ENCODE data around the gene NFIB.

NFIB gene

GRCh38 chr9:14079440-14079839, 234.5 kb downstream of the NFIB start:
- TF ChIP-seq ZFX (IDR thresholded peaks at IDR 0.05; ENCODE audit: borderline replicate concordance): no peak
- TF ChIP-seq CTCF (IDR thresholded peaks at IDR 0.05): no peak
- H3K27ac ChIP-seq: no peak overlapping the region

DNA sequence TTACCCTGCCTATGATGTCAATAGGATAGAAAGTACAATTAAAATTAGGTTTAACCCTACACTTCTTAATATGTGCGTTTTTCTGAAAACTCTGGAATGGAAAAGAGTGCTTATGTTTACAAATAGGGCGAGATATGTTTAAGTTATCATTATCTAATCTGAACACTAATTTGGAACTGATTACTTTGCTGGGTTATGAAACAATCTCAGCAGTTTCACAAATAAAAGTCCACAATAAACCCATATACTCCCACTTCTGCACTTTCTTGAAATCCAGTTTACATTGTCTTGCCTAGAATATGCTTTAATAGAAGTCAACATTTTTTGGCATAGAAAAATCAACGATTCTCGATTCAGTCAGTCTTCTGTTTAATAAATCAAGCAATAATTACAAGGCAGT, 236.3 kb downstream of the NFIB start:
- no peak overlapping the region for H3K27ac ChIP-seq
- TF ChIP-seq ZFX (IDR thresholded peaks at IDR 0.05; ENCODE audit: borderline replicate concordance) (no peak), CTCF (IDR thresholded peaks at IDR 0.05) (no peak)

GRCh38 chr9:14075218-14075617, 238.7 kb downstream of the NFIB start:
- TF ChIP-seq ZFX (IDR thresholded peaks at IDR 0.05; ENCODE audit: borderline replicate concordance) (no peak), CTCF (IDR thresholded peaks at IDR 0.05) (no peak)
- no peak overlapping the region for H3K27ac ChIP-seq

DNA sequence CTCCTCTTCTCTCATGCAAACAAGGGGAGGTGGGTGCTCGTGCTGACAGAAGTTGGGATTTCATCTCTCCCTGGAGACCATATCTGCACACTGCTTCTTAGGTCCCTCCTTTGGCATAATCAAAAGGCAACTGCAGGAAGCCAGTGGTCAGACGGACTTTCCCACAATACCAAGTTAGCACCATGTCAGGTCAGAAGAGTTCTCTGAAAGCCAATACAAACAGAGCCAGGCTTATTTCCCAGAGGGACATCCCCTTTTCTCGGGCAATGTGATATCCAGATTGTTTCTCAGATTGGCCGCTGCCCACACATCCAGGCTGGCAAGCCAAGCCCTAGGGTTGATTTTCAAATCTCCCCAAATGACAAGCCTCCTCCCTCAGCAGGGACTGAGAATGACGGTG, 241.1 kb downstream of the NFIB start:
- no peak overlapping the region for H3K27ac ChIP-seq
- TF ChIP-seq ZFX (IDR thresholded peaks at IDR 0.05; ENCODE audit: borderline replicate concordance) (no peak), CTCF (IDR thresholded peaks at IDR 0.05) (no peak)

DNA sequence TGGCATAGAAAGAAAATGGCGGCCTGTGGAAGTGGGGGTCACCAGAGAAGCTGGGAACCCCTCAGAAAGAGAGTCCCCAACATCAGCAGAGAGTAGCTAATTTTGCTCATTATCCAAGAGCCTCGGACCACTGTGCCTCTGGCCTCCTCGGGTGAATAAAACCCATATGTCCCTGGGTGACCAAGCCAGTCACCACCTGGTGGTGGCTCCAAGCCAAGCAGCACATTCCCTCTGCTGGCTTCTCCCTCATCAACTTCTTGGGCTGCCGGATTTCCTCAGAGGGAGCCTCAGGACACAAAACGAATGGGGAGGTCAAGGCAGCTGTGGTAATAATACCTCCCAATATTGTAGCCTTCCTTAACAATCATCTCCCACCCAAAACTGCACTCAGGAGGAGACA, 242.5 kb downstream of the NFIB start:
- TF ChIP-seq CTCF (IDR thresholded peaks at IDR 0.05) (no peak), ZFX (IDR thresholded peaks at IDR 0.05; ENCODE audit: borderline replicate concordance) (no peak)
- no peak overlapping the region for H3K27ac ChIP-seq

DNA sequence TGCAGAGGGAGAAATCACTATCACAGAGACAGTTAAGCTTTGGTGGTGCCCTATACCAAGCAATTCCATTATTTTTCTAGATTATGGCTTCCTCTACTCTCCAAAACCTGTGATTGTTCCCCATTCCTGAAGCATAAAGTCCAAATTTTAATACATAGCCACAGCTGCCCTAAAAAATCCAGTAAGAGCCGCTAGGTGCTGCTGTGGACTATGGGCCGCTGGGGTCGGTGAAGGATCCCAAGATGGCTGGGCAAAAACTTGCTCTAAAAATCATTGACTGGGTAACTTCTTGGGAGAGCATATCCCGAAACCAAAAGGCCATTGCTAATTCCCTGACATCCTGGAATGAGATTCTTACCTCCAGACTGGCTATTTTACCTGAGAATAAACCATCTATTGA, 245.3 kb downstream of the NFIB start:
- TF ChIP-seq CTCF (IDR thresholded peaks at IDR 0.05) (no peak), ZFX (IDR thresholded peaks at IDR 0.05; ENCODE audit: borderline replicate concordance) (no peak)
- H3K27ac ChIP-seq: no peak overlapping the region

- no peak for TF ChIP-seq ZFX (IDR thresholded peaks at IDR 0.05; ENCODE audit: borderline replicate concordance)
- TF ChIP-seq CTCF (IDR thresholded peaks at IDR 0.05): no peak
- H3K27ac ChIP-seq: no peak overlapping the region
These were observed 247.1 kb downstream of the NFIB start for GRCh38 chr9:14066831-14067230.

Measured in 22Rv1 (cell line).